A204.1 (cell line): ENCODE results near the gene DNAJC21.
"Not testable (repeated sequence)": the region's sequence is repeated elsewhere in the genome, so short reads cannot be mapped to it uniquely, and the experiment has no call there.

Source experiments
- FAIRE-seq: peaks from 2 replicates; lab custom pipeline; 2012; peaks lifted over from hg19 to GRCh38; lab: Jason Lieb, UNC

Gene DNAJC21

GRCh38 chr5:34923694-34924461 lies 5.5 kb upstream of the DNAJC21 start:
- FAIRE-seq, result no peak

- FAIRE-seq, result no peak
Measured at GRCh38 chr5:34924462-34924765, 4.9 kb upstream of the DNAJC21 start.

GRCh38 chr5:34926318-34926888 lies 3.0 kb upstream of the DNAJC21 start:
- FAIRE-seq, result no peak

GRCh38 chr5:34927785-34928184 lies 1.6 kb upstream of the DNAJC21 start:
- no peak for FAIRE-seq

GRCh38 chr5:34928267-34928666 lies 1.1 kb upstream of the DNAJC21 start:
- FAIRE-seq, result no peak

- FAIRE-seq, result no peak
Measured at GRCh38 chr5:34929720-34930461, 532 bp downstream of the DNAJC21 start.

- FAIRE-seq, result no peak
Measured at GRCh38 chr5:34930462-34930844, 1.1 kb downstream of the DNAJC21 start.

GRCh38 chr5:34930870-34931269 lies 1.5 kb downstream of the DNAJC21 start:
- FAIRE-seq, result no peak

- no peak for FAIRE-seq
Measured at GRCh38 chr5:34932947-34933346, 3.6 kb downstream of the DNAJC21 start.

GRCh38 chr5:34941936-34942335 lies 12.6 kb downstream of the DNAJC21 start:
- FAIRE-seq, result no peak

- no peak for FAIRE-seq
Measured at GRCh38 chr5:34944044-34944443, 14.7 kb downstream of the DNAJC21 start.

GRCh38 chr5:34944460-34945047 lies 15.2 kb downstream of the DNAJC21 start:
- FAIRE-seq, result no peak

GRCh38 chr5:34957321-34957720 lies 28.0 kb downstream of the DNAJC21 start:
- no peak for FAIRE-seq

GRCh38 chr5:34957857-34958690 lies 28.7 kb downstream of the DNAJC21 start:
- peak; percentile 93 for FAIRE-seq

GRCh38 chr5:34959323-34959722 lies 30.0 kb downstream of the DNAJC21 start:
- FAIRE-seq, result no peak

- no peak for FAIRE-seq
Measured at GRCh38 chr5:34967540-34967939, 38.2 kb downstream of the DNAJC21 start.

- FAIRE-seq, result no peak
Measured at GRCh38 chr5:34968258-34968657, 38.9 kb downstream of the DNAJC21 start.

- no peak for FAIRE-seq
Measured at GRCh38 chr5:34970552-34970951, 41.2 kb downstream of the DNAJC21 start.

GRCh38 chr5:34971655-34972054 lies 42.3 kb downstream of the DNAJC21 start:
- FAIRE-seq, result not testable (repeated sequence)

GRCh38 chr5:34976347-34976746 lies 47.0 kb downstream of the DNAJC21 start:
- no peak for FAIRE-seq

- no peak for FAIRE-seq
Measured at GRCh38 chr5:34977934-34978613, 48.7 kb downstream of the DNAJC21 start.

GRCh38 chr5:34978681-34979080 lies 49.3 kb downstream of the DNAJC21 start:
- FAIRE-seq, result no peak
